GM19372 (cell line): ENCODE results near the gene FBXO41.
"Not testable (repeated sequence)": the region's sequence is repeated elsewhere in the genome, so short reads cannot be mapped to it uniquely, and the experiment has no call there.

ENCODE experiments used
- ATAC-seq: cut with Tn5 transposase; IDR thresholded peaks from one replicate; pipeline ENCODE4 v1.9.1; 2021; ENCODE audit warnings: mild to moderate bottlenecking, low read depth, moderate library complexity; ENCODE audit not compliant: unreplicated experiment

Gene FBXO41

DNA sequence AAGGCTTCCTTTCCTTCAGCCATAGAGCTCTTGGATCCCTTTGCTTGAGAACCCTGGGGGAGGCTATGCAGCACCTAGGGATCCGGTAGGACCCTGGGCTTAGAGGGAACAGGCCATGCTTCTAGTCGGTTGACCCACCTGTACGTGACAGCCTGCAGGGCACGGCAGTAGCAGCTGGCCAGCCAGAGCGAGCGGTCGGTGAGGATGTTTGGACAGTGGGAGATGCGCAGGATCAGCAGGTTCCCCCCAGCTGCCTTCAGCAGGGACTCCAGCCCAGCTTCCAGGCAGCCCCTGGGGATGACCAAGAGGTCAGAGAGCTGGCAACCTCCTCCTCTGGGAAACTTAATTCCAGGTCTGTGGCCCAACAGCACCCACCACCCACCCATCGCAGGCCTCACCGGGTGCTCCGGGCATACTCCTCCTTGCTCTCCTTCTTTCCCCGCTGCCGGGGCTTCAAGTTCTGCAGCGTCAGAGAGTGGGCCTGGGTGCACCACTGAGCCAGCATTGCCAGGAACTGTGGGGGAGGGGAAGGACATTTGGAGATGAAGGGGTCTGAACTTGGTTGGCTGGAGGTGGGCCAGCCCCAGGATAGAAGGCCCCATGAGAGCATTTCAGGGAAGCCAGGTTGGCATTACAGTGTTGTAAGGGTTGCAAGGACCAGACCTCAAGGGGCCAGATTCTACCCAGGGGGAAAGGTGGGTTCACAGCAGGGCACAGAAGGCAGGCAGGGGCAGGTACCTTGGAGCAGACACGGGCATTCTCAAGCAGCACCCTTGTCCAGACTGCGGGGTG is 20.5 kb downstream of the FBXO41 start:
- no peak for ATAC-seq

DNA sequence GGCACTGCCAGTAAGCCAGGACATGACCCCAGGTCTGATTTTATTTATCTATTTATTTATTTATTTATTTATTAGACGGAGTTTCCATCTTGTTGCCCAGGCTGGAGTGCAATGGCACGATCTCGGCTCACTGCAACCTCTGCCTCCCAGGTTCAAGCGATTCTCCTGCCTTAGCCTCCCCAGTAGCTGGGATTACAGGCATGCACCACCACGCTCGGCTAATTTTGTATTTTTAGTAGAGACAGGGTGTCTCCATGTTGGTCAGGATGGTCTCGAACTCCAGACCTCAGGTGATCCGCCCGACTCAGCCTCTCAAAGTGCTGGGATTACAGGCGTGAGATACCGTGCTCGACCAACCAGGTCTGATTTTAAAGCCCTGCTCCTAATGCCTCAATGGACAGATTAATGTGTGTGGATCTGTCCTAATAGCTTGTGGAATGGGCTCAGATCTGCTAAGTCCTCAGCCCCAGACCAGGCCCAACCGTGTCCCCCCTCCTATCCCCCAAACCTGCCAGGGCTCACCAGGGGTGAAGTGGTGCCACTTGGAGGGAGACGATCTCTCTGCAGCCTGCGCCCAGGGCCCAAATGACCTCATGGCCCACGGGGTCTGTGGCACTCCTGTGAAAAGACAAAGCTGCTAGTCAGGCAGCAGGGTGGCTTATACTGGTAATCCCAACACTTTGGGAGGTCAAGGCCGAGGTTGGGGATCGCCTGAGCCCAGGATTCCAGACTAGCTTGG is 21.4 kb downstream of the FBXO41 start:
- not testable (repeated sequence) for ATAC-seq

GRCh38 chr2:73262108-73262651 is 22.1 kb downstream of the FBXO41 start:
- no peak for ATAC-seq

DNA sequence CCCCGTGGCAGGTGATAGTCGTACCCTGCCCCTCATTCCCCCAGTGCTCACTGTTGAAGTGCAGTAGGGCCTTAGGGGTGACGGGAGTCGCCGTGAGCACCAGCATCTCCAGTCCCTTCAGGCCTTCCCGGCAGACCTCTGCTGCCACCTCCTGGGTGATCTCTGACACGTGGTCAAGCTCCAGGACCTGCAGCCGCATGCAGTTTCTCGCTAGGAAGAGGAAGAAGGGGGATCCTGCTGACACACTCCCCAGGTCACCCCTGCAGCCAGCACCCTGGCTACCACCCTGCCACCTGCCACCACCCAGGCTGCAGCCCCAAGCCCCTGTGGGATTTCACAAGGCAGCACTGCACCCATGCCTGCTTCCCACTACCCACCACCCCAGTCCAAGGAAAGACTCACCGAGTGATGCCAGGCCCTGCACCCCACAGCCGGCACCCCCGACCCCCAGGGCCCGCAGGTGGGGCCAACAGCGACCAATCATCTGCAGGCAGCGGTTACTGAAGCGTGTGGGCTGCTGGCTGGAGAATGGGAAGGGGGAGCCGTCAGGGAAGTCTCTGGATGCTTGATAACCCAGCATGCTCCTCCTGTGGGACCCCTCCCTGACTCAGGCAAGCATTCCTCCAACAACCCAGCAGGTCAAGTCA is 23.8 kb downstream of the FBXO41 start:
- ATAC-seq: no peak

GRCh38 chr2:73259704-73260337 is 24.5 kb downstream of the FBXO41 start:
- no peak for ATAC-seq

- ATAC-seq: no peak
Observed at GRCh38 chr2:73259276-73259675, 25.0 kb downstream of the FBXO41 start.

DNA sequence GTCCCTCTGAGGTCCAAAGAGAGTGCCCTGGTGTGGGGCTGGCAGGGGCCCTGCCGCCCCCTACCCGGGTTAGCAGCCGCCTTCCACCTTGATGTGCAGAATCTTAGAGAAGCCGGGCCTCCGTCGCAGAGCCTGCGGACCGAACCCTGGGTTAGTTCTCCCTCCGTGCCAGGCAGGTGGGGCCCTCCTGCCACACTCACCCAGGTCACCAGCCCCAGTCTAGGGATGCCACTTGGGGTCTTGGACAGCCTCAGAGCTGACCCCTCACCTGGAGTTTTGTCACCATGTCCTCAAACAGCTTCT is 25.4 kb downstream of the FBXO41 start:
- ATAC-seq: no peak

DNA sequence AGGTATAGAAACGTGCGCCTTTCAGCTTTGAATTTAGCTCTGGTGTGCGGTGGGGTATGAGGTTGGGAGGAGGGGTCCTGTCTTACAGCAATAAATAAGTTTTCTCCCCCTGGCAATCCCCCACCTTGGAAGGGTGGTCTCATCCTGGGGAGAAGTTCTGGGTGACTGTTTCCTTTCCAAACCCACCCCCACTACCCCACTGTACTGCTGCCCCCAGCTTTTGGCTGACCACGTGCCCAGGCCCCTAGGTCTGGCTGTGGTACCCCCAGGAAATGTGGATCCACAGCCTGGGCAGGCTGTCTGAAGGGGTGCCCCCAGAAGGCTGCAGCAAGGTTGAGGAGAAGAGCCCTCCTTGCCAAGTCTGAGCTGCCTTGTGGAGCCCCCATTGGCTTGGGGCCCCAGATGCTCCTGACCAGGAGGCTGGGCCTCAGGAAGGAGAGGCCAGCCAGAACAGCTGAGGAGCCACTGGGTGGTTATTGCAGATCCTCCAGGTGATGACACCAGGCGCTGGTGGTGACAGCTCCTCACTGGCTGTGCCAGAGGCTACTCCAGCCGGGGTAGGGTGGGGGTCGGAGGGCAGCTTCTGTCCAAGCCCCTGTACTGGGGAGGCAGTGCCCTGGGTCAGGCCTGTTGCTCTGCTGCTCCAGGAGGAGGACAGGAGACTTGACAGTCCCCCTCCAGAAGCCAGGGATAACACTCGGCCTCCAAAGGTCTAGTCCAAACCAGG is 25.9 kb downstream of the FBXO41 start:
- no peak for ATAC-seq

GRCh38 chr2:73257425-73258125 is 26.7 kb downstream of the FBXO41 start:
- no peak for ATAC-seq

DNA sequence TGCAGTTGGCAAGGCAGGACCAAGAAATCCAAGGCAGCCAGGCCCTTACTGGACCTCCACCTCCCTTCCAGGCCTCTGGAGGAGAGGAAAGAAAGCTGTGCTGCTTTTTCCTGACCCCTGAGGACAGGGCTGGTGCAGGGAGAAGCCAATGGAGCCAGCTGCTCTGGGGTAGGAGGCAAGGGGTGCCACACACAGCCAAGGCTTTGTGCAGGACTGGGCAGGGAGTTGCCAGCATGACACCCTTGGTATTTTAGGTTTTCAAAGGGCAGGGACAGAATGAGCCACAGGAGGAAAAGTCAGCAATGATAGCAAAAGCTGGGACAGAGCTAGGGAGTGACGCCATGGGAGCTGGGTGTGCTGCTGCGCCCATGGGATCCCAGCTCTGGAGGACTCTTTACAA is 27.3 kb downstream of the FBXO41 start:
- no peak for ATAC-seq

DNA sequence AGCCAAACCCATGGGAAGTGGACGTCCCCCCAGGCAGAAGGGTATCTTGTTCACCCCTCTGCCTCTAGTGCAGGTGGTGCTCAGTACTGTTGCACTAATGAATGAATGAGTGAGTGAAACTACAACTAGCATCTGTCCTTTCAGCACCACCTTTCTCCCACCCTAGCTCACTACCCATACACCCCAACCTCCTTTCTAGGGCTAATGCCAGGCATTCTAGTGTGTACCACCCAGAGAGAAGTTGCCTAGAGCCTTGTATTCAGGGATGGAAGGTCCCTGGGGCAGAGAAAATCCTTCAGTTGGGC is 27.7 kb downstream of the FBXO41 start:
- ATAC-seq: no peak

GRCh38 chr2:73255907-73256617 is 28.2 kb downstream of the FBXO41 start:
- no peak for ATAC-seq

- ATAC-seq: no peak
Observed at GRCh38 chr2:73255007-73255644, 29.2 kb downstream of the FBXO41 start.

- ATAC-seq: no peak
Observed at GRCh38 chr2:73254343-73255006, 29.8 kb downstream of the FBXO41 start.

- ATAC-seq: no peak
Observed at GRCh38 chr2:73253901-73254300, 30.4 kb downstream of the FBXO41 start.

GRCh38 chr2:73253400-73253799 is 30.9 kb downstream of the FBXO41 start:
- ATAC-seq: no peak

GRCh38 chr2:73252238-73253027 is 31.8 kb downstream of the FBXO41 start:
- no peak for ATAC-seq
